GM18520 (cell line): ENCODE measurements around the gene RIN2.
"Not testable (repeated sequence)": the region's sequence is repeated elsewhere in the genome, so short reads cannot be mapped to it uniquely, and the experiment has no call there.

Source experiments
- ATAC-seq: cut with Tn5 transposase; IDR thresholded peaks from one replicate; pipeline ENCODE4 v1.9.1; 2021; ENCODE audit not compliant: unreplicated experiment

Gene RIN2

GRCh38 chr20:19785173-19785982 is 27.3 kb downstream of the RIN2 start:
- ATAC-seq, result no peak

GRCh38 chr20:19785983-19786285 is 27.9 kb downstream of the RIN2 start:
- no peak for ATAC-seq

- ATAC-seq, result no peak
Observed at GRCh38 chr20:19786311-19786710, 28.3 kb downstream of the RIN2 start.

- no peak for ATAC-seq
Observed at GRCh38 chr20:19787366-19787765, 29.3 kb downstream of the RIN2 start.

GRCh38 chr20:19789009-19789408 is 31.0 kb downstream of the RIN2 start:
- no peak for ATAC-seq

GRCh38 chr20:19789446-19789845 is 31.4 kb downstream of the RIN2 start:
- ATAC-seq, result no peak

GRCh38 chr20:19791887-19792286 is 33.8 kb downstream of the RIN2 start:
- no peak for ATAC-seq

- no peak for ATAC-seq
Observed at GRCh38 chr20:19793716-19794115, 35.7 kb downstream of the RIN2 start.

GRCh38 chr20:19794941-19795340 is 36.9 kb downstream of the RIN2 start:
- no peak for ATAC-seq

GRCh38 chr20:19799325-19799724 is 41.3 kb downstream of the RIN2 start:
- ATAC-seq, result no peak

GRCh38 chr20:19802099-19802491 is 44.0 kb downstream of the RIN2 start:
- no peak for ATAC-seq

GRCh38 chr20:19802492-19803158 is 44.6 kb downstream of the RIN2 start:
- ATAC-seq, result no peak

- ATAC-seq, result not testable (repeated sequence)
Observed at GRCh38 chr20:19806276-19806675, 48.2 kb downstream of the RIN2 start.

GRCh38 chr20:19806806-19807190 is 48.7 kb downstream of the RIN2 start:
- no peak for ATAC-seq

GRCh38 chr20:19807191-19807945 is 49.3 kb downstream of the RIN2 start:
- ATAC-seq, result no peak
